SW480 (cell line): Measurements from ENCODE around the gene RAX2.

Experiments
- DNase-seq: peaks from one replicate; pipeline ENCODE4 v3.0.0-alpha.2; 2016; ENCODE audit warnings: low spot score

Gene RAX2

GRCh38 chr19:3801412-3802096 lies 29.5 kb upstream of the RAX2 start:
- no peak for DNase-seq

- no peak for DNase-seq
These were observed 29.0 kb upstream of the RAX2 start for GRCh38 chr19:3800996-3801395.

- no peak for DNase-seq
These were observed 26.1 kb upstream of the RAX2 start for GRCh38 chr19:3798137-3798536.

GRCh38 chr19:3796358-3796757 lies 24.3 kb upstream of the RAX2 start:
- no peak for DNase-seq

- no peak for DNase-seq
These were observed 21.8 kb upstream of the RAX2 start for GRCh38 chr19:3793799-3794198.

GRCh38 chr19:3792114-3792513 lies 20.1 kb upstream of the RAX2 start:
- no peak for DNase-seq

- DNase-seq, result no peak
These were observed 18.9 kb upstream of the RAX2 start for GRCh38 chr19:3790941-3791340.

- no peak for DNase-seq
These were observed 18.2 kb upstream of the RAX2 start for GRCh38 chr19:3790209-3790734.

- DNase-seq, result no peak
These were observed 17.2 kb upstream of the RAX2 start for GRCh38 chr19:3788996-3789778.

- no peak for DNase-seq
These were observed 14.2 kb upstream of the RAX2 start, which contains the start of gene MATK for GRCh38 chr19:3785938-3786824. Gene MATK, minus strand, starts transcription at chr19:3786381. Its CDS starts 1,246 bp downstream, at chr19:3785135.

- DNase-seq, result no peak
These were observed 13.5 kb upstream of the RAX2 start for GRCh38 chr19:3785451-3785937.

- DNase-seq, result no peak
These were observed 12.8 kb upstream of the RAX2 start for GRCh38 chr19:3784607-3785450.

- no peak for DNase-seq
These were observed 11.9 kb upstream of the RAX2 start for GRCh38 chr19:3783660-3784584.

GRCh38 chr19:3782903-3783302 lies 10.9 kb upstream of the RAX2 start:
- no peak for DNase-seq

GRCh38 chr19:3782330-3782729 lies 10.3 kb upstream of the RAX2 start:
- no peak for DNase-seq

GRCh38 chr19:3781603-3782002 lies 9.6 kb upstream of the RAX2 start:
- DNase-seq, result no peak

- no peak for DNase-seq
These were observed 8.8 kb upstream of the RAX2 start for GRCh38 chr19:3780786-3781304.

GRCh38 chr19:3778899-3779723 lies 7.1 kb upstream of the RAX2 start:
- no peak for DNase-seq
